Endothelial cell of umbilical vein (primary cell): ENCODE data around the gene PLAGL2. TPM values are rescaled to one million over a fixed set of nuclear protein-coding genes. Genes with fewer than 3 reads are reported as not detected.

Experiments used
- BruUV-seq: library from RNA; stranded (reverse); fragments of 400-500 nt; replicated peaks from 2 replicates; lab custom pipeline; 2021; lab: Mats Ljungman, UMichigan
- CTCF ChIA-PET: fragments of 300-600, 350-600 bp; sonication (Branson Sonifier 250); formaldehyde crosslinking; loops from one replicate; lab custom pipeline; 2021; ENCODE audit warnings: antibody characterized with exemption, inconsistent platforms; lab: Charles Lee
- POLR2A ChIA-PET: fragments of 300-600, 350-600 bp; sonication (Branson Sonifier 250); formaldehyde crosslinking; loops from one replicate; lab custom pipeline; 2021; ENCODE audit warnings: antibody characterized with exemption, inconsistent platforms; lab: Charles Lee
- DNase-seq: peaks from one replicate; pipeline ENCODE4 v3.0.0-alpha.2; 2011; ENCODE audit warnings: low read depth, low spot score
- FAIRE-seq: peaks from 2 replicates; lab custom pipeline; 2011; peaks lifted over from hg19 to GRCh38; lab: Jason Lieb, UNC
- H2AFZ ChIP-seq: 2 replicates; pipeline ENCODE4 v1.6.0; 2012; ENCODE audit warnings: low read depth, low read length, control low read depth, inconsistent platforms
- H3K27ac ChIP-seq: 2 replicates; pipeline ENCODE4 v1.5.1; 2011; ENCODE audit warnings: low read depth, mild to moderate bottlenecking, control low read depth, low read length, moderate library complexity; ENCODE audit not compliant: insufficient read depth
- H3K27me3 ChIP-seq, 2 experiments: 2 replicates each; pipeline versions ENCODE4 v1.6.0 to v1.6.1; 2011; ENCODE audit warnings: low read length in 2 of 2, mixed read lengths in 1 of 2; ENCODE audit not compliant: control insufficient read depth in 2 of 2, insufficient read depth in 2 of 2
- H3K36me3 ChIP-seq, 2 experiments: 2 replicates in 1 of 2; 3 replicates in 1 of 2; pipeline ENCODE4 v1.5.1; 2011; ENCODE audit warnings: low read length in 2 of 2, mild to moderate bottlenecking in 1 of 2, moderate library complexity in 1 of 2; ENCODE audit not compliant: control insufficient read depth in 2 of 2, insufficient read depth in 2 of 2; ENCODE audit errors: extremely low read depth in 1 of 2
- H3K4me1 ChIP-seq: 3 replicates; pipeline ENCODE4 v1.5.1; 2011; ENCODE audit warnings: mild to moderate bottlenecking, low read length; ENCODE audit not compliant: control insufficient read depth, insufficient read depth; ENCODE audit errors: extremely low read depth
- H3K4me2 ChIP-seq: 2 replicates; pipeline ENCODE4 v1.6.1; 2011; ENCODE audit warnings: low read length, control low read depth, mixed read lengths; ENCODE audit not compliant: insufficient read depth
- H3K4me3 ChIP-seq, 3 experiments: fragments of 200-600 bp in 1 of 3; sonication (generic), shearing (Covaris generic) in 1 of 3; replicated peaks in 1 of 3; 2 replicates each; pipeline ENCODE4 v1.5.1; 2011 to 2016; ENCODE audit warnings: control low read depth in 3 of 3, low read length in 3 of 3, mild to moderate bottlenecking in 2 of 3, inconsistent platforms in 1 of 3, low read depth in 1 of 3, moderate library complexity in 1 of 3; ENCODE audit not compliant: insufficient read depth in 1 of 3
- H3K79me2 ChIP-seq: 2 replicates; pipeline ENCODE4 v1.6.0; 2012; ENCODE audit warnings: low read length, inconsistent platforms; ENCODE audit not compliant: control insufficient read depth, insufficient read depth
- H3K9ac ChIP-seq: replicated peaks from 2 replicates; pipeline ENCODE3; 2011; ENCODE audit warnings: low read length, control low read depth; ENCODE audit not compliant: insufficient read depth; ENCODE audit errors: extremely low read depth
- H3K9me1 ChIP-seq: replicated peaks from 3 replicates; pipeline ENCODE4 v1.6.0; 2011; ENCODE audit warnings: mild to moderate bottlenecking, low read length; ENCODE audit not compliant: control insufficient read depth, insufficient read depth; ENCODE audit errors: extremely low read depth
- H3K9me3 ChIP-seq: replicated peaks from 2 replicates; pipeline ENCODE4 v1.5.1; 2012; ENCODE audit warnings: low read length, inconsistent platforms; ENCODE audit not compliant: control insufficient read depth, insufficient read depth
- H4K20me1 ChIP-seq: replicated peaks from 2 replicates; pipeline ENCODE3; 2011; ENCODE audit warnings: mild to moderate bottlenecking, low read length; ENCODE audit not compliant: control insufficient read depth, insufficient read depth; ENCODE audit errors: extremely low read depth
- FOS ChIP-seq: IDR thresholded peaks from 2 replicates; pipeline ENCODE4 v1.6.1; 2011; ENCODE audit warnings: mild to moderate bottlenecking, low read length, moderate library complexity, borderline replicate concordance; ENCODE audit not compliant: insufficient read depth
- GATA2 ChIP-seq: IDR thresholded peaks from 2 replicates; pipeline ENCODE4 v1.7.0; 2011; ENCODE audit warnings: low read depth, mild to moderate bottlenecking, moderate library complexity, mixed read lengths, low read length; ENCODE audit not compliant: insufficient read length, insufficient read depth
- JUN ChIP-seq: IDR thresholded peaks from 2 replicates; pipeline ENCODE4 v1.6.1; 2011; ENCODE audit warnings: borderline replicate concordance, low read depth; ENCODE audit not compliant: insufficient read length, insufficient read depth
- MYC ChIP-seq: IDR thresholded peaks from one replicate; pipeline ENCODE4 v1.6.1; 2011; ENCODE audit warnings: mild to moderate bottlenecking, low read depth, low read length
- POLR2A ChIP-seq: IDR thresholded peaks from 2 replicates; pipeline ENCODE4 v1.6.1; 2012; ENCODE audit warnings: low read depth, mild to moderate bottlenecking, control low read depth, low read length
- POLR2AphosphoS5 ChIP-seq: IDR thresholded peaks from 2 replicates; pipeline ENCODE4 v1.6.1; 2012; ENCODE audit warnings: low read depth, mild to moderate bottlenecking, control low read depth, low read length, moderate library complexity; ENCODE audit not compliant: insufficient read depth
- dilution Hi-C: fragments of 300-500 bp; cut with MboI; formaldehyde crosslinking; loops from one replicate; pipeline ENCODE4 v1.15.0; 2019; ENCODE audit warnings: low sequenced_read_pairs; ENCODE audit not compliant: extremely low pct_ligation_motif_present
- intact Hi-C: fragments of 100-400 bp; cut with micrococcal nuclease; formaldehyde crosslinking; loops from one replicate; pipeline ENCODE4 v1.10.0; 2022
- polyA plus RNA-seq, 4 experiments: library from polyadenylated mRNA; depleted of rRNA in 3 of 4; stranded (reverse) in 3 of 4; unstranded in 1 of 4; fragments of >200 nt; gene quantifications; 2 replicates each; pipeline versions ENCODE4 v1.2.1 to v1.2.3, GENCODE V29; 2011 to 2012; ENCODE audit warnings: missing spikeins in 1 of 4
- total RNA-seq: library from RNA; stranded (reverse); gene quantifications from 2 replicates; pipeline ENCODE4 v1.2.3, GENCODE V29; 2021
- TF ChIP-seq, protein P1 (sequence below): IDR thresholded peaks from 2 replicates; pipeline ENCODE4 v1.6.1; 2011; ENCODE audit not compliant: insufficient read depth, insufficient read length
- TF ChIP-seq, protein P2 (sequence below), 2 donors: IDR thresholded peaks; 1 replicate in 1 of 2; 2 replicates in 1 of 2; pipeline ENCODE4 v1.5.1; 2011; ENCODE audit warnings: low read length in 2 of 2, mild to moderate bottlenecking in 2 of 2, moderate library complexity in 2 of 2, control low read depth in 1 of 2, inconsistent platforms in 1 of 2, low read depth in 1 of 2; ENCODE audit not compliant: insufficient read depth in 1 of 2; ENCODE audit errors: extremely low read depth in 1 of 2

Gene PLAGL2
- total and polyA plus RNA-seq, 2 donors (not counting 3 experiments of a cell fraction or from before 2014, with no cell fraction given), result 8.2 to 15.2 TPM

DNA sequence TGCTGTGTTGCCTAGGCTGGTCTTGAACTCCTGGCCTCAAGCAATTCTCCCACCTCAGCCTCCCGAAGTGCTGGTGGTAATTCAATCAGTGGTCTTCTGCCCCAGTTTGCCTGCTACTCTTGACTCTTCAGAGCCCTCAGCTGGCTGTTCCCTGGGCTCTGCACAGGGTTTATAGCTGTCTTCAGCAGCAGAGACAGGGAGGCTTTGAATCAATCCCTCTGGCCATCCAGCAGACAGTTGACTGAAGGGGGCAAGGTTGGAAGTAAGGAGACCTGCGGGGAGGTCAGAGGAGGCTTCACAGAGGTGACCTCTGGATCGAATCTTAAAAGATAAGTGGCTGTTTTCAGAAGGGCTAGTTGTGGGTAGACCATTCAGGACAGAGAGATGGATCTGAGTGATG, 43.9 kb upstream of the PLAGL2 start:
- H4K20me1 ChIP-seq, result no peaks in the 10 kb centered on the region
- H3K79me2 ChIP-seq, result no peaks in the 10 kb centered on the region
- no peaks in the 10 kb centered on the region for H3K4me1 ChIP-seq
- ChIA-PET POLR2A (no interaction called here), CTCF (interaction anchor here (1.0 kb wide), 1 partner anchor 12 kb away, joined by 3 read pairs; no protein-coding TSS in a partner anchor)
- no peak for DNase-seq
- no peaks in the 10 kb centered on the region for H3K36me3 ChIP-seq
- H3K27me3 ChIP-seq, result no peaks in the 10 kb centered on the region
- BruUV-seq, result no TSS peak
- H2AFZ ChIP-seq, result no peak overlapping the region
- dilution Hi-C loops, result no loop called here
- H3K4me3 ChIP-seq, result no peak overlapping the region
- H3K9me3 ChIP-seq, result no peaks in the 10 kb centered on the region
- no peak for FAIRE-seq
- intact Hi-C loops, result no loop called here
- TF ChIP-seq FOS, result no peak
- TF ChIP-seq POLR2A, result no peak
- TF ChIP-seq, protein P1, sequence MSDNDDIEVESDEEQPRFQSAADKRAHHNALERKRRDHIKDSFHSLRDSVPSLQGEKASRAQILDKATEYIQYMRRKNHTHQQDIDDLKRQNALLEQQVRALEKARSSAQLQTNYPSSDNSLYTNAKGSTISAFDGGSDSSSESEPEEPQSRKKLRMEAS, result no peak
- TF ChIP-seq POLR2AphosphoS5, result no peak
- no peak for TF ChIP-seq JUN
- no peak for TF ChIP-seq GATA2
- TF ChIP-seq, protein P2, sequence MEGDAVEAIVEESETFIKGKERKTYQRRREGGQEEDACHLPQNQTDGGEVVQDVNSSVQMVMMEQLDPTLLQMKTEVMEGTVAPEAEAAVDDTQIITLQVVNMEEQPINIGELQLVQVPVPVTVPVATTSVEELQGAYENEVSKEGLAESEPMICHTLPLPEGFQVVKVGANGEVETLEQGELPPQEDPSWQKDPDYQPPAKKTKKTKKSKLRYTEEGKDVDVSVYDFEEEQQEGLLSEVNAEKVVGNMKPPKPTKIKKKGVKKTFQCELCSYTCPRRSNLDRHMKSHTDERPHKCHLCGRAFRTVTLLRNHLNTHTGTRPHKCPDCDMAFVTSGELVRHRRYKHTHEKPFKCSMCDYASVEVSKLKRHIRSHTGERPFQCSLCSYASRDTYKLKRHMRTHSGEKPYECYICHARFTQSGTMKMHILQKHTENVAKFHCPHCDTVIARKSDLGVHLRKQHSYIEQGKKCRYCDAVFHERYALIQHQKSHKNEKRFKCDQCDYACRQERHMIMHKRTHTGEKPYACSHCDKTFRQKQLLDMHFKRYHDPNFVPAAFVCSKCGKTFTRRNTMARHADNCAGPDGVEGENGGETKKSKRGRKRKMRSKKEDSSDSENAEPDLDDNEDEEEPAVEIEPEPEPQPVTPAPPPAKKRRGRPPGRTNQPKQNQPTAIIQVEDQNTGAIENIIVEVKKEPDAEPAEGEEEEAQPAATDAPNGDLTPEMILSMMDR (IDR thresholded peaks at IDR 0.05; ENCODE audit: extremely low read depth in 1 of 2, insufficient read depth in 1 of 2, low read depth in 1 of 2, low read length in 2 of 2), result no peak
- TF ChIP-seq MYC, result no peak
- no peak overlapping the region for H3K9ac ChIP-seq
- no peak overlapping the region for H3K27ac ChIP-seq
- H3K9me1 ChIP-seq, result no peaks in the 10 kb centered on the region
- H3K4me2 ChIP-seq, result no peak overlapping the region
